Adrenal gland (tissue), 12 donors: ENCODE data around the gene ENDOD1. TPM values are rescaled to one million over a fixed set of nuclear protein-coding genes. Genes with fewer than 3 reads are reported as not detected.

Source experiments
- DNase-seq, 7 donors: peaks; one replicate each; pipeline ENCODE4 v3.0.0-alpha.2; 2019 to 2020
- H3K27ac ChIP-seq, 5 donors: fragments of 200-600 bp; sonication (generic) in 4 of 5; 1 replicate in 3 of 5; 2 replicates in 2 of 5; pipeline versions ENCODE4 v1.5.1 to v1.8.0; 2016 to 2020; ENCODE audit warnings: mild to moderate bottlenecking in 1 of 5
- H3K27me3 ChIP-seq: fragments of 200-600 bp; 2 replicates; pipeline ENCODE4 v1.8.0; 2021
- H3K36me3 ChIP-seq, 2 donors: fragments of 200-600 bp; replicated peaks in 1 of 2; 1 replicate in 1 of 2; 2 replicates in 1 of 2; pipeline versions ENCODE4 v1.5.1 to v1.8.0; 2018 to 2022
- H3K4me1 ChIP-seq, 2 donors: fragments of 200-600 bp; replicated peaks in 1 of 2; 1 replicate in 1 of 2; 2 replicates in 1 of 2; pipeline versions ENCODE4 v1.5.1 to v1.8.0; 2018 to 2021
- H3K4me3 ChIP-seq, 4 donors: fragments of 200-600 bp; sonication (generic) in 3 of 4; one replicate each; pipeline ENCODE4 v1.5.1; 2016 to 2018
- H3K9me3 ChIP-seq, 3 donors: fragments of 200-600 bp; sonication (generic) in 1 of 3; replicated peaks in 1 of 3; 1 replicate in 2 of 3; 2 replicates in 1 of 3; pipeline versions ENCODE4 v1.5.1 to v1.8.0; 2016 to 2021
- CTCF ChIP-seq, 6 experiments: fragments of 450-650 bp in 4 of 6; fragments of 200-600 bp in 2 of 6; sonication (generic) in 1 of 6; IDR thresholded peaks; 1 replicate in 5 of 6; 2 replicates in 1 of 6; pipeline versions ENCODE4 v1.5.1 to v1.8.0; 2016 to 2021; ENCODE audit warnings: antibody characterized with exemption in 6 of 6, mild to moderate bottlenecking in 2 of 6, moderate library complexity in 1 of 6
- POLR2A ChIP-seq, 2 donors: fragments of 450-650 bp; IDR thresholded peaks; one replicate each; pipeline ENCODE4 v1.6.1; 2017; ENCODE audit warnings: antibody characterized with exemption in 2 of 2, mild to moderate bottlenecking in 2 of 2, moderate library complexity in 1 of 2
- WGBS, 4 donors: extraction: QIAGEN DNeasy Blood & Tissue Kit in 2 of 4; methylation state at CpG; one replicate each; pipeline versions ENCODE4 v1.1.5 to v1.1.7; 2013 to 2017; 5-methylcytosine and 5-hydroxymethylcytosine counted together
- intact Hi-C, 2 donors: fragments of 100-400 bp; cut with DNase I; formaldehyde crosslinking; loops; one replicate each; pipeline versions ENCODE4 v1.14.1 to v1.15.0; 2022 to 2023
- polyA plus RNA-seq, 3 donors: library from polyadenylated mRNA; stranded (reverse); fragments of 200-250 nt in 2 of 3; fragments of 350-450 nt in 1 of 3; fragmentation: Illumina TruSeq in 1 of 3; extraction: RNeasy Lipid Tissue Mini Kit (QIAGEN cat#74804) in 1 of 3; gene quantifications; one replicate each; pipeline ENCODE4 v1.2.3, GENCODE V29; 2013 to 2014
- total RNA-seq, 9 donors: library from RNA; depleted of rRNA in 4 of 9; stranded (reverse); fragments of >200 nt in 4 of 9; fragments of 120-200 nt in 1 of 9; fragmentation: NEBNext Ultra II Directional in 1 of 9; extraction: Animal tissue kit (Norgen Biotek cat#: 25700) in 1 of 9; gene quantifications; one replicate each; pipeline versions ENCODE4 v1.1.0 to v1.2.4, GENCODE V29; 2013 to 2023
- donor health status: healthy with polysubstance abuse.
- donor health status: Bipolar disorder and iron deficiency.
- donor health status: DM: yes; HTN: yes; CAD: no.
- donor health status: DM: no; HTN: no; CAD: no.
- donor health status: DM: no; HTN: no; CAD: no.
- donor health status: DM: yes; HTN: yes; CAD: no.

Gene ENDOD1
- total and polyA plus RNA-seq, 12 donors = 6.1 to 61.6 (median 32.8) TPM

- no peaks in the 10 kb centered on the region for H3K4me1 ChIP-seq
- TF ChIP-seq POLR2A (IDR thresholded peaks at IDR 0.05) (no peak), CTCF (IDR thresholded peaks at IDR 0.05) (no peak)
- H3K36me3 ChIP-seq = no peaks in the 10 kb centered on the region
- DNase-seq = no peak
- H3K27me3 ChIP-seq = no peaks in the 10 kb centered on the region
- no peak overlapping the region for H3K4me3 ChIP-seq
- WGBS, 4 donors = 39 to 50% (median 46%) methylated on average over 2 of the region's 2 CpGs
- no peak overlapping the region for H3K27ac ChIP-seq
- intact Hi-C loops = no loop called here
- H3K9me3 ChIP-seq = no peaks in the 10 kb centered on the region
These were observed 34.3 kb upstream of the ENDOD1 start for GRCh38 chr11:95055283-95055897.

- no peak for DNase-seq
- Histone ChIP-seq H3K36me3 (no peaks in the 10 kb centered on the region), H3K9me3 (no peaks in the 10 kb centered on the region), H3K27me3 (no peaks in the 10 kb centered on the region), H3K27ac (no peak overlapping the region), H3K4me3 (no peak overlapping the region), H3K4me1 (no peaks in the 10 kb centered on the region)
- intact Hi-C loops = no loop called here
- WGBS, 4 donors = 91 to 96% (median 94%) methylated on average over 8 of the region's 8 CpGs
- TF ChIP-seq CTCF (IDR thresholded peaks at IDR 0.05) (no peak), POLR2A (IDR thresholded peaks at IDR 0.05) (no peak)
These were observed 31.7 kb upstream of the ENDOD1 start for GRCh38 chr11:95057959-95058358.

- intact Hi-C loops = no loop called here
- H3K9me3 ChIP-seq = no peaks in the 10 kb centered on the region
- WGBS, 4 donors = 82 to 89% (median 87%) methylated on average over 1 of the region's 1 CpG
- no peak overlapping the region for H3K27ac ChIP-seq
- H3K36me3 ChIP-seq = no peaks in the 10 kb centered on the region
- no peaks in the 10 kb centered on the region for H3K4me1 ChIP-seq
- no peak overlapping the region for H3K4me3 ChIP-seq
- no peak for DNase-seq
- no peaks in the 10 kb centered on the region for H3K27me3 ChIP-seq
- TF ChIP-seq POLR2A (IDR thresholded peaks at IDR 0.05) (no peak), CTCF (IDR thresholded peaks at IDR 0.05) (no peak)
These were observed 31.0 kb upstream of the ENDOD1 start for GRCh38 chr11:95058621-95059020.

- WGBS, 4 donors = 80 to 86% (median 86%) methylated on average over 6 of the region's 6 CpGs
- Histone ChIP-seq H3K27ac (no peak overlapping the region), H3K4me3 (no peak overlapping the region), H3K27me3 (no peaks in the 10 kb centered on the region), H3K4me1 (no peaks in the 10 kb centered on the region), H3K36me3 (no peaks in the 10 kb centered on the region), H3K9me3 (no peaks in the 10 kb centered on the region)
- DNase-seq = no peak
- no peak for TF ChIP-seq CTCF (IDR thresholded peaks at IDR 0.05)
- TF ChIP-seq POLR2A (IDR thresholded peaks at IDR 0.05) = no peak
- intact Hi-C loops = no loop called here
These were observed 30.6 kb upstream of the ENDOD1 start for GRCh38 chr11:95059046-95059445.
